NCI-H2196 (cell line): Measurements from ENCODE around the gene GOLGA6L9.
"Not testable (repeated sequence)": the region's sequence is repeated elsewhere in the genome, so short reads cannot be mapped to it uniquely, and the experiment has no call there.

ENCODE experiments used
- DNase-seq: peaks from one replicate; lab custom pipeline; 2025; ENCODE audit not compliant: unreplicated experiment; lab: John Stamatoyannopoulos, UW

The GOLGA6L9 gene

GRCh38 chr15:82468205-82468604 is 38.6 kb downstream of the GOLGA6L9 start:
- not testable (repeated sequence) for DNase-seq

GRCh38 chr15:82469381-82469780 is 39.8 kb downstream of the GOLGA6L9 start:
- not testable (repeated sequence) for DNase-seq

- not testable (repeated sequence) for DNase-seq
Measured at GRCh38 chr15:82472269-82472982, 42.8 kb downstream of the GOLGA6L9 start.

GRCh38 chr15:82474596-82475325 is 45.1 kb downstream of the GOLGA6L9 start:
- DNase-seq: not testable (repeated sequence)

GRCh38 chr15:82475345-82475967 is 45.8 kb downstream of the GOLGA6L9 start:
- not testable (repeated sequence) for DNase-seq

- not testable (repeated sequence) for DNase-seq
Measured at GRCh38 chr15:82476697-82477342, 47.2 kb downstream of the GOLGA6L9 start.

- not testable (repeated sequence) for DNase-seq
Measured at GRCh38 chr15:82477343-82478057, 47.9 kb downstream of the GOLGA6L9 start.
